PC-9 (cell line): ENCODE data around the gene KLC4.

Experiments used
- CTCF ChIP-seq: fragments of 200-600 bp; sonication (generic); conservative IDR thresholded peaks from 2 replicates; pipeline ENCODE4 v1.6.1; 2017; ENCODE audit warnings: mixed run types, antibody characterized with exemption, mild to moderate bottlenecking, moderate library complexity
- EZH2 ChIP-seq: fragments of 200-600 bp; sonication (generic); IDR thresholded peaks from 2 replicates; pipeline ENCODE4 v1.8.0; 2017; ENCODE audit warnings: antibody characterized with exemption, low read depth

- TF ChIP-seq CTCF (no peak), EZH2 (no peak)
Observed at GRCh38 chr6:43054206-43054943, 5.1 kb upstream of the KLC4 start.
